HT1080 (cell line): Measurements from ENCODE around the gene CNPY4. TPM values are rescaled to one million over a fixed set of nuclear protein-coding genes. Genes with fewer than 3 reads are reported as not detected.

Experiments
- DNase-seq: peaks from one replicate; pipeline ENCODE4 v3.0.0-alpha.2; 2015; ENCODE audit warnings: low read depth
- small RNA-seq: library from RNA; depleted of rRNA; stranded (forward); fragments of <200 nt; gene quantifications from one replicate; pipeline ENCODE3, GENCODE V24; 2014
- total RNA-seq: library from RNA; depleted of rRNA; stranded (reverse); fragments of >200 nt; shearing (Covaris generic); gene quantifications from 2 replicates; pipeline ENCODE4 v1.2.3, GENCODE V29; 2014; rRNA removed

CNPY4 gene
- total RNA-seq, 1 experiment from 2014 or later: 11.8 TPM

DNA sequence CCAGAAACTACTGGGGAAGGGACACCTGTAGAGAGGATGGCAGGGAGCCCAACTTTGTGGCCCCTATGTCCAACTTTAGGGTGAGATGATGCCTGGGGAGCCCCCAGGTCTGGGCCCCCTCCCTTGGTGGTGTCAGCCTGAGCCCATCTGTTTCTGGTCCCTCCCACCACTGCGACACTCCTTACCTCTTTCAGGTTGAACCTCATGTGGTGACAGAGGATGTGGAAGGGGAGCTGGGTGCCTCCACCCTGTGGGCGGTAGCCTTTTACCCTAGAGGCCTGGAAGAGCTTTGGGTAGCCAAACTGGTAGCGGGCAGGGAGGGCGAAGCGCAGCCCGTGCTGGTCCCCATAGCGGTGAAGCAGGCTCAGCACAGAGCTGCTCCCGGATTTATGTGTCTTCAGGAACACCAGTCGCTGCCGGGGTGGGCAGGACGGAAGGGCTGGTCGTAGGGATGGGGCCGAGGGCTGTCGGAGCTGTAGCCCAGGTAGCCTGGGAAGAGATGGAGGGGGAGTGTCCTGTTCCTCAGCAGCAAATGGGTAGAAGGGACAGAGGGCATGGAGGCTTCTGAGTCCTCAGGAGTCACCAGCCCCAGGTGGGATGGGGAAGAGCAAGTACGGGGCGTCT, 47.0 kb downstream of the CNPY4 start:
- no peak for DNase-seq

- DNase-seq: no peak
Observed at GRCh38 chr7:100166970-100167911, 47.8 kb downstream of the CNPY4 start.

GRCh38 chr7:100167912-100168323, 48.5 kb downstream of the CNPY4 start:
- no peak for DNase-seq

DNA sequence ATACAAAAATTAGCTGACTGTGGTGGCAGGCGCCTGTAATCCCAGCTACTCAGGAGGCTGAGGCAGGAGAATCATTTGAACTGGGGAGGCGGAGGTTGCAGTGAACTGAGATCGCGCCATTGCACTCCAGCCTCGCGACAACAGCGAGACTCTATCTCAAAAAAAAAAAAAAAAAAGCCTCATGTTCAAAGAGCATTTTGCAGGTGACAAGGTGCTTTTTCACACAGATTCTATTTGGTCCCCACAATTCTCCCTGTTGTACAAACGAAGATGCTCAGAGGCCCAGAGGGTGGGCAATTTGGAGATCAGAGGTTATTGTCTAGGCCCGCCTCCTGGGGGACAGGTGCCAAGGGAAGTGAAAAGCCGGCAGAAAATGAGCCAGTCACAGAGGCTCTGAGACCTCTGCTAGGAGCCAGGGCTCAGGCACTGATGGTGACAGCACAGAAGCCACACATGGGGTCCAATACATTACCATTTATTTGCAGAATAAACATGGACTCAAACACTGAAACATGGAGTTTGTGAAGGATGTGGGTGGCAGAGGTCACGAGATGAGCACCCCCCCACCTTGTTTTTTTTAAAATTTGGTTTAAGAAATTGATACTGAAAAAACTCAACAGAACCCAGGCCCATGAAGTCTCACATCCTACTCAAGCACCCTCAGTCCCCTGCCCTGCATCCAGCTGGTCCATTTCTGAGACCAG, 49.9 kb downstream of the CNPY4 start:
- no peak for DNase-seq

GRCh38 chr7:100170101-100170897, 50.9 kb downstream of the CNPY4 start:
- no peak for DNase-seq

DNA sequence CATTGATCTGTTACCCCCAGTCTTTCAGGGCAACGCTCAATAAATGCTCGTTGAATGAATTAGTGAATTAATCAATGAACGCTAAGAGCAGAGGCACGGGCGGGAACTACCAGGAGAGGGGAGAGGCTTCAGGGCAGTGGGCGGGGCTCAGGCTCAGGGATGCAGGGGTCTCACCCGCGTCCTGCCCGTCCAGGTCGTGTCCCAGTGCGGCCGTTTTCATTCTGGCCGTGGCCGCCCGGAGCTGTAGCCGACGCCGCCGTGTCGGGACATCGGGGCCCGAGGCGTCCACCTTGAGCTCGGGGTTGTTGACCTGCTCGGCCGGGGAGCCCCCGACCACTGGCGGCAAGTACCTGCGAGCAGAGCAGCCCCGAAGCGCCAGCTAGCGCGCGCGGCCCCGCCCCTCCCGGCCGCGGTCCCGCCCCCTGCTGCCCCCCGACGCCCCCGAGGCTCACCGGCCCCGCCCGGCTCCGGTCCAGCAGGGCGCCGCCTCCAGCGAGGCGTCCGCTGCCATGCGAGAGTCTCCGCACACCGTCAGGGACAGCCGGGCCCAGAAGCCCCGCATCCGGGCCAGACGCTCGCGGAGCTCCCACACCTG, 51.8 kb downstream of the CNPY4 start:
- no peak for DNase-seq

- no peak for DNase-seq
Observed at GRCh38 chr7:100171840-100172239, 52.4 kb downstream of the CNPY4 start.

GRCh38 chr7:100173806-100174495, 54.5 kb downstream of the CNPY4 start:
- no peak for DNase-seq

DNA sequence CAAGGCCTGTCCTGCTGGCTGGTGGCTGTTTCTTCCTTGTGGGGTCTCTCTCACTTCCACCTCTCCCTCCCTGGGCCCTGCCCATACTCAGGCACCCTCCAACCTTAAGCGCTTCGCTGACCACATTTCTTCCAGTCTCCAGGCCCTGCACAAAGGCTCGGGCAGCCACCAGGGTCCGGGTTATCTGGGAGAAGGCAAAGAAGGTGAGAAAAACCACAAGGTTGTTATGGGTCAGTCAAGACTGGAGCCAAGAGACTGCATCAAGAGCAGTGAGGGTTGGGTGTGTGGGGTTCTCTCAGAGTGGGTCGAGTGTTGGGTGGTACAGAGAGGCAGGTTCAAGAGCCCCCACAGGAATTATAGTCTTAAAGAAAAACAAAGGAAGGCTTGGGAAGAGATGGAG, 55.1 kb downstream of the CNPY4 start:
- no peak for DNase-seq

Small RNAs within 50 kb of the gene (small RNA-seq; reads per million reads assigned to genes)
- gene MIR106B: 10.0 reads per million, percentile 91 among the genes with 10 or more reads in this experiment
- 164 reads per million, percentile 96 among the genes with 10 or more reads in this experiment for gene MIR25
- 36.0 reads per million, percentile 94 among the genes with 10 or more reads in this experiment for gene MIR93

Other genes starting within 250 kb of the CNPY4 start
- gene OR2AE1, start 242.6 kb upstream of the CNPY4 start, total RNA-seq: not detected in 2 replicates
- 12.5 and 13.0 TPM in 2 replicates for gene TRIM4, start 200.1 kb upstream of the CNPY4 start, total RNA-seq
- gene GJC3, start 190.0 kb upstream of the CNPY4 start, total RNA-seq: 0.07 and 0.11 TPM in 2 replicates
- gene AZGP1, start 143.6 kb upstream of the CNPY4 start, total RNA-seq: not detected in 2 replicates
- gene ZKSCAN1, start 104.0 kb upstream of the CNPY4 start, total RNA-seq: 13.4 and 15.5 TPM in 2 replicates
- 7.9 and 8.1 TPM in 2 replicates for gene ZSCAN21, start 69.9 kb upstream of the CNPY4 start, total RNA-seq
- 21.3 and 24.2 TPM in 2 replicates for gene ZNF3, start 37.9 kb upstream of the CNPY4 start, total RNA-seq
- 93.6 and 155 TPM in 2 replicates for gene COPS6, start 30.7 kb upstream of the CNPY4 start, total RNA-seq
- 350 and 387 TPM in 2 replicates for gene MCM7, start 18.2 kb upstream of the CNPY4 start, total RNA-seq
- 13.7 and 14.4 TPM in 2 replicates for gene AP4M1, start 18.0 kb upstream of the CNPY4 start, total RNA-seq
- gene TAF6, start 276 bp upstream of the CNPY4 start, total RNA-seq: 25.4 and 34.4 TPM in 2 replicates
- gene MBLAC1, start 7.3 kb downstream of the CNPY4 start, total RNA-seq: 1.6 and 2.6 TPM in 2 replicates
- 88.0 and 156 TPM in 2 replicates for gene LAMTOR4, start 29.3 kb downstream of the CNPY4 start, total RNA-seq
- gene TRAPPC14, start 39.1 kb downstream of the CNPY4 start, total RNA-seq: 14.1 and 17.4 TPM in 2 replicates
- gene GAL3ST4, start 49.0 kb downstream of the CNPY4 start, total RNA-seq: 0.34 and 0.37 TPM in 2 replicates
- 0.51 TPM in 1 of 2 replicates, not detected in the other for gene GPC2, start 57.7 kb downstream of the CNPY4 start, total RNA-seq
- 0.10 and 0.23 TPM in 2 replicates for gene STAG3, start 58.3 kb downstream of the CNPY4 start, total RNA-seq
- gene PVRIG, start 100.3 kb downstream of the CNPY4 start, total RNA-seq: not detected in 2 replicates
- not detected in 2 replicates for gene SPDYE3, start 188.1 kb downstream of the CNPY4 start, total RNA-seq
- 21.5 and 23.4 TPM in 2 replicates for gene PILRB, start 238.5 kb downstream of the CNPY4 start, total RNA-seq